Melanocyte of skin (primary cell): ENCODE data around the gene HINFP. TPM values are rescaled to one million over a fixed set of nuclear protein-coding genes. Genes with fewer than 3 reads are reported as not detected.

Experiments used
- total RNA-seq, 2 donors: library from RNA; depleted of rRNA; stranded (reverse); fragments of >200 nt; gene quantifications; 2 replicates each; pipeline ENCODE4 v1.2.3, GENCODE V29; 2012

The HINFP gene, protein sequence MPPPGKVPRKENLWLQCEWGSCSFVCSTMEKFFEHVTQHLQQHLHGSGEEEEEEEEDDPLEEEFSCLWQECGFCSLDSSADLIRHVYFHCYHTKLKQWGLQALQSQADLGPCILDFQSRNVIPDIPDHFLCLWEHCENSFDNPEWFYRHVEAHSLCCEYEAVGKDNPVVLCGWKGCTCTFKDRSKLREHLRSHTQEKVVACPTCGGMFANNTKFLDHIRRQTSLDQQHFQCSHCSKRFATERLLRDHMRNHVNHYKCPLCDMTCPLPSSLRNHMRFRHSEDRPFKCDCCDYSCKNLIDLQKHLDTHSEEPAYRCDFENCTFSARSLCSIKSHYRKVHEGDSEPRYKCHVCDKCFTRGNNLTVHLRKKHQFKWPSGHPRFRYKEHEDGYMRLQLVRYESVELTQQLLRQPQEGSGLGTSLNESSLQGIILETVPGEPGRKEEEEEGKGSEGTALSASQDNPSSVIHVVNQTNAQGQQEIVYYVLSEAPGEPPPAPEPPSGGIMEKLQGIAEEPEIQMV
- total RNA-seq = 10 to 100 TPM; 16.0 to 20.0 TPM

DNA sequence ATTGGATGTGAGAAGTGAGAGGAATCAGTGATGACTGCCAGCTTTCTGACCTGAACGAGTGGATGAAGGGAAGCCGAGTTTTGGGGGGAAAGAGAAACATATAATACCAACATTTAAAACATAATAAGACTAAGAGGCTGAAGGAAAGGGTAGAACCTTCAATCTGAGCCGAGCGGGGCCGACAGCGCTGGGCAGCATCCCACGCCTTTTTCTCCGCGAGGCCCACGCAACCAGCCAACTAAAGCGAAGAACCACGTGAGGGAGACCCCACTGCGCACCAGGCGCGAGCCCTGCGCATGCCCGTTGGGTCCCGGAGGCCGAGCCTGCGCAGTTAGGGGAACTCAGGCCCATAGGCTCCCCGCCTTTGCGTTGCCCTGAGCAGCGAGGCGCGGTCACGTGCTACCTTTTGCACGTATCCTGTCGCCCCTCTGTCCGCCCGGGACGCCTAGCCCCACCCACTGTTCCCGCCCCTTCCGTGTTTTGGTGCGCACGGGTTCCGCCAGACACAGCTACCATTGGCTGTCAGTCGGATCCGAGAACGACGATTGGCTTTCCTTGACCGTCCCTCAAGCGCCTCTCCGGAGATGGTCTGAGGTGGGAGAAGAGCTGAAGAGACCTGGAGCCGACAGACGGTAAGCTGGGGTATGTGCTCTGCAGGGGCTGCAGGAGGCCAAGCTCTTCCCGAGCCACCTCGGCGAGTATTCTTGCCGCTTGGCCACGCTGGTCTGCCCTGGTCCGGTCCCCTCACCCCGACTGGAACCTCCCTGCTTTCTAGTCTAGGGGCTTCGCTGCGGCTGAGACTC lies at the start of gene HINFP:
HINFP (plus strand) TSS at position 573 of the 803 bp plus-strand sequence. CDS start 5,365 bp downstream, outside the sequence.

DNA sequence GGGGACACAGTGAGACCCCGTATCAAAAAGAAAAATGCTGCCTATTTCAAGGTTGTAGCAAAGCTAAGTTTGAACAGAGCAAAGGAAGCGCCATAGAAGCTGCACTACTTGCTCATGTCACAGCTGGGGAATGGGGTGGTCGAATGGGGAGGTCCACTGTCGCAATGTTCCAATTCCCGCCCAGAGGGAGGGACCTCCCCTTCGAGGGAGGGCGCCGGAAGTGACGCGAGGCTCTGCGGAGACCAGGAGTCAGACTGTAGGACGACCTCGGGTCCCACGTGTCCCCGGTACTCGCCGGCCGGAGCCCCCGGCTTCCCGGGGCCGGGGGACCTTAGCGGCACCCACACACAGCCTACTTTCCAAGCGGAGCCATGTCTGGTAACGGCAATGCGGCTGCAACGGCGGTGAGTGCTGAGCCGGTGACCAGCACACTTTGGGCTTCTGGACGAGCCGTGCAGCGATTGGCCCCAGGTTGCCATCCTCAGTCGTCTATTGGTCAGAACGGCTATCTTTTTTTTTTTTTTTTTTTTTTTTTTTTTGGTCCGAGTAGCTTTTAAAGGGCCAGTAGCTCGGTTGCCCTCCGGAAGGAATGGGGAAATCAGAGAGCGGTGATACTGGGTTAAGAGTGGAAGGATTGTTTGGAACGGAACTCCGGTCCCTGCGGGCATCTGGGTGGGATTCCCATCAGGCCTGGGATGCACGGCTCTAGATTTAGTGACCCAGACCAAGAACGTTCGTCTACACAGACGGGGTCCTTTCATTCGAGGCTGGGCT lies 36.5 kb upstream of the HINFP start, which contains the start of gene HMBS:
HMBS (plus strand) TSS at position 219 of the 774 bp plus-strand sequence; CDS start at position 372, 153 bp downstream.

DNA sequence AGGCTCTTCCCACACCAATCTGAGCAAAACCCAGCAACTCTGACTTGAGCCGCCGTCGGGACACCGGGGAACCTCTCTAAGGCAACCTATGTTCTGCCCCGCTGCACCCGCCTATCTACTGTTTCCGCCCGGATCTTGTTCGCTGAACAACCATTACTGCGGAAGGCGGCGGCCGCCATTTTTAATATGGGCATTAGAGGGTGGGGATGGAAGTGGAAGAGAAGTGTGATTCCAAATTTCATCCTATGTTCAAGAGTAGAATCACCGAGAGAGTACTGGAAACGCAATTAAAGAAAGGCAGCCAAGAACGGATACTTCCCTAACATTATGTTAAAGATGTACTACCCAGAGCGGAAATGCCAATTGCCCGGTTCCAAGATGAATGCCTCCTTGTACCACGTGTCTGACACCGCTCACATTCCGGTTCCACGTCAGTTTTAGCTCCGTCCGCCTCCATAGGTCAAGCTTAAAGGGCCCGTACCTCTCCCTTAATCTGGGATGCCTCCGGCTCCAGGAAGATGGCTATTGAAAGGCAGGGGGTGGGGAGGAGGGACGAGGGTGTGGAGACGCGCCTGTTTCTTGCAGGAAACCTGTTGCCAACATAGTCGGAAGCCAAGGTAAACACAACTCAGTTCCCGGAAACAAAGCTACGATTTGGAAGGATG lies 19.5 kb upstream of the HINFP start, which contains the start of gene DPAGT1:
DPAGT1 (minus strand) TSS at position 95 of the 665 bp plus-strand sequence. CDS start 198 bp downstream, outside the sequence.

DNA sequence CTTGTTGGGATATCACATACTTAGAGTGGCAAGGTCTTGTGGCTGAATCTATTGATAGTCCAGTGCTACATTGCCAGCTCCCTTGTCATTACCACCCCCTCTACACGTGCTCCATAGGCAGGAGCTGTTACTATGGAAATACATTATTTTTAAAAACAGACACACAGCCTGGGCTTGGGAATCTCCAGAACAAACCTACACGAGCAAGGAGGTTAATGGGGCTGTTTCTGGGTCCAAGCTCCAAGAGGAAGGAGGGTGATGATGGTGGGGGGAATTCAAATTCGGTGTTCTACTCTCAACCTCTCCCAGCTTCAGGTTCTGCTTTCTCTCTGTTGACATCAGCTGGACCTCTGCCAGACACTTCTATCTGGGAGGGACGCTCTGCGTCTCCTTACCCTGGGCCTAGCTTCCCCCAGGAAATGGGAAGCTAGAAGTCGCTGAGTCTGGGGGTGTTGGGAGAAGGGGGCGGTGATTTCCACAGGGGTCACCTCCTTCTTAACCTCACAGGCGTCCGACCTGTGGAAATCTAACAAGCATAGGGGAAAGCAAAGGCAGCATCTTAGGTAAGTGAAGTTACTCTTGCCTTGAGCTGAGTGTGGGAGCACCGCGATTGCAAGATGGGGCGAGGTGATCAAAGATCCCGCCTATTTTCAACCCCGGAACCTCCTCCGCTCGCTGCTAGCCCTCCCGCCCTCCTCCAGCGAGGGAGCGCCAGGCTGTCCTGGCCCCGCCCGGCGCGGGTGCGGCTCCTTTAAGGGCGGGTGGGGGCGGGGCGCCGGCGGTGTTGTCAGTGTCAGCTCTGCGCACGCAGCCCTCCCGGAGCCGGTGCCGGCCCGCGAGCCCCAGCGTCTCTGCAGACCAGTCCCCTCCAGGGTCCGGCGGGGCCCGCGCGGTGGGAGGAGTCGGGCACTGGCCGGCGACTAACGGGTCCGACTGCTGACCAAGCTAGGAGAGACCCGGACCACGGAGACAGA lies 14.5 kb upstream of the HINFP start, which contains the start of gene C2CD2L:
C2CD2L (plus strand) TSS at position 781 of the 974 bp plus-strand sequence. CDS start 398 bp downstream, outside the sequence.

DNA sequence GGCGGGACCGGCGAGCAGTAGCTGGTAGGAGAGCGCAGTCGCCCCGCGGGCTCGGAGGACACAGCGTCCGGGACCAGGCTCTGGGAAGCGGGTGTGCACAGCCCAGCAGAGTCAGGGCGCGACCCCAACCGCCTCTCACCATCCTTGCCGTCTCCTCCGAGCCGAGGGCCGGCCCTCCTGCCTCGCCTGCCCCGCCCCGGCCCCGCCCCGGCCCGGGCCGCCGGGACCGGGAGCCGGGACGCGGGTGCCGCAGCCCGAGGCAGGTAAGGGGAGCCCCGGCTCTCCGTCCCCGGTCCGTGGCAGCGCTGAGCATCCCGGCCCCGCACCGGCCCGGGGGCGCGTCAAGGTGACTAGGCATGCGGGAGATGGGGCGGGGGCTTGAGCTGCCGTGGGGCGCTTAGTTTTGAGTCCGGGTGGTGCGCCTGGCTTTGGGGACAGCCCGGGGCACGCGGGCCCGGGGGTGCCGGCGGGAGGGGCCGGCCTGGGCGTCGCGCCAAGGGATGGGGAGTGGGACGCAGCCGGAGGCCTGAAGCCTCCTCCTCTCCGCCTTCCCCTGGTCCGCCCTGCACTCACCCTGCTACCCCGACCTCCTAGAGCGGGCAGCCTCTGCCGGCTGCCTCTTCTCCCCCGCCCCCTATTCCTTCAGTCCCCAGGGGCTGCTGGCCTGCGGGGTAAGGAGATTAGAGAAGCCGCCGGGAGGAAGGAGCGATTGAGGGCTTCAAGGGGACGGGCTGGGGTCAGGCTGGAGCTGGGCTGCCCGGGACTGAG lies 27.8 kb downstream of the HINFP start, which contains the start of gene ABCG4:
ABCG4 (plus strand) TSS at position 35 of the 768 bp plus-strand sequence. CDS start 914 bp downstream, outside the sequence.

DNA sequence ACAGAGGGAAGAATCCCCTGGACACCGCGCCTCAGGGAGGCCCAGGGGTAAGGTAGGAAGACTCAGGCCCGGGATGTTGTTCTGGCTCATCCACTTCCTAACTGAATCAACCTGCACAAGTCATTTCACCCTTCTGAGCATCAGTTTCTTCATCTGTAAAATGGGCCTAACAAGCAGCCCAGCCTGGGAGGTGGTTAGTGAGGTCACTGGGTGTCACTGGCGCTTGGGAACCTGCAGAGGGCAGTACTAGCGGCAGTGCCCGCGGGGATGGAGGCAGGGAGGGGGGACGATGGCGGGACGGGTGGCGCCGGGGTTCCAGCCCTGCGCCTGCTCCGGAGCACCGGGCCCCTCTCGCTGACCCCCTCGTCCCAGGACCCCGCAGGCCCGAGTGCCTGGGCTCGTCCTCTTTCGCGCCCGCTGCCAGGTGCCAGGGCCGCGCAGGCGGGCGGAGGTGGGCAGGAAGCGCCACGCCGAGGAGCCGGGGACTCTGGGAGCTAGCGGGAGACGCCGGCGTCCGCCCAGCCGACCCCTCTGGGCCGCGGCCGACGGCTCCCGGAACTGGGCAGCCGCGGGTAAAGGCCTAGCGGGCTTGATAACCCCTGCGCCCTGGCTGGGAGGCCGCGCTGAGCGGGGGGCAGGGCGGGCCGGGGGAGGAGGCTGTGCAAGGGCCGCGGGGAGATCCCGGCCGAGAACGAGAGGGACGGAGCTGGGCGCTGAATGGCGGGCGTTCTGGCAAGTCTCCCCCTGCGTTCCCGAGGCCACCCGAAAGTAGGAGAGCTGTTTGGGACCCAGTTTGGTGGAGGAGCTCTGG lies 47.3 kb downstream of the HINFP start, which contains the start of gene NLRX1:
NLRX1 (plus strand) TSS at position 255 of the 811 bp plus-strand sequence. CDS start 2,679 bp downstream, outside the sequence.

Other genes starting within 250 kb of the HINFP start
- not detected for gene CXCR5, start 237.7 kb upstream of the HINFP start, total RNA-seq
- 10 to 100 TPM in 1 of 2 donors, 1 to 10 TPM in 1; 6.9 to 10.7 TPM for gene BCL9L, start 195.7 kb upstream of the HINFP start, total RNA-seq
- not detected for gene UPK2, start 165.3 kb upstream of the HINFP start, total RNA-seq
- not detected for gene FOXR1, start 149.8 kb upstream of the HINFP start, total RNA-seq
- 10 to 100 TPM; 18.6 to 28.2 TPM for gene CENATAC, start 123.4 kb upstream of the HINFP start, total RNA-seq
- 100 to 1,000 TPM; 853 to 862 TPM for gene RPS25, start 103.2 kb upstream of the HINFP start, total RNA-seq
- gene TRAPPC4, start 102.8 kb upstream of the HINFP start, total RNA-seq = 100 to 1,000 TPM in 1 of 2 donors, 10 to 100 TPM in 1; 56.8 to 101 TPM
- 10 to 100 TPM; 24.1 to 35.0 TPM for gene SLC37A4, start 90.7 kb upstream of the HINFP start, total RNA-seq
- 100 to 1,000 TPM in 1 of 2 donors, 10 to 100 TPM in 1; 95.0 to 180 TPM for gene HYOU1, start 64.4 kb upstream of the HINFP start, total RNA-seq
- 10 to 100 TPM; 39.6 to 47.8 TPM for gene VPS11, start 53.8 kb upstream of the HINFP start, total RNA-seq
- 10 to 100 TPM; 15.8 to 18.3 TPM for gene HMBS, start 36.7 kb upstream of the HINFP start, total RNA-seq
- 10 to 100 TPM; 30.6 to 35.3 TPM for gene DPAGT1, start 19.7 kb upstream of the HINFP start, total RNA-seq
- 1 to 10 TPM; 7.2 to 8.0 TPM for gene C2CD2L, start 14.2 kb upstream of the HINFP start, total RNA-seq
- under 1 TPM; 0.33 to 0.34 TPM for gene ABCG4, start 27.5 kb downstream of the HINFP start, total RNA-seq
- gene NLRX1, start 47.1 kb downstream of the HINFP start, total RNA-seq = 10 to 100 TPM; 17.0 to 22.4 TPM
- gene NHERF4, start 63.9 kb downstream of the HINFP start, total RNA-seq = under 1 TPM in 1 of 2 donors, not detected in 1; 0.69 TPM
- 10 to 100 TPM; 11.7 to 17.0 TPM for gene CBL, start 84.8 kb downstream of the HINFP start, total RNA-seq
- 100 to 1,000 TPM; 408 to 781 TPM for gene MCAM, start 195.6 kb downstream of the HINFP start, total RNA-seq
- 1 to 10 TPM; 5.2 to 9.7 TPM for gene RNF26, start 212.9 kb downstream of the HINFP start, total RNA-seq
- gene C1QTNF5, start 219.3 kb downstream of the HINFP start, total RNA-seq = 10 to 100 TPM in 1 of 2 donors, 1 to 10 TPM in 1; 6.7 to 15.8 TPM
- under 1 TPM in 1 of 2 donors, not detected in 1; under 0.01 TPM for gene MFRP, start 225.1 kb downstream of the HINFP start, total RNA-seq